Neuronal stem cell (in vitro differentiated cells): ENCODE measurements around the gene PGA4.
"Not testable (repeated sequence)": the region's sequence is repeated elsewhere in the genome, so short reads cannot be mapped to it uniquely, and the experiment has no call there.

ENCODE experiments used
- DNase-seq: peaks from one replicate; pipeline ENCODE4 v3.0.0-alpha.2; 2013; ENCODE audit warnings: low spot score
- H2AFZ ChIP-seq: one replicate; pipeline ENCODE4 v1.6.1; 2013; ENCODE audit warnings: mild to moderate bottlenecking, low read length, inconsistent platforms
- H2AK5ac ChIP-seq: 2 replicates; pipeline ENCODE4 v1.6.1; 2013; ENCODE audit warnings: low read depth, mild to moderate bottlenecking, inconsistent platforms, low read length, moderate library complexity, mixed read lengths
- H2BK120ac ChIP-seq: 2 replicates; pipeline ENCODE4 v1.6.1; 2013; ENCODE audit warnings: low read depth, mild to moderate bottlenecking, inconsistent platforms, low read length, moderate library complexity, mixed read lengths
- H2BK12ac ChIP-seq: one replicate; pipeline ENCODE4 v1.6.1; 2013; ENCODE audit warnings: low read length, inconsistent platforms
- H2BK15ac ChIP-seq: 2 replicates; pipeline ENCODE4 v1.6.1; 2013; ENCODE audit warnings: mild to moderate bottlenecking, low read length, inconsistent platforms, mixed read lengths
- H2BK5ac ChIP-seq: one replicate; pipeline ENCODE4 v1.6.1; 2013; ENCODE audit warnings: inconsistent platforms, mild to moderate bottlenecking, low read length, moderate library complexity
- H3K14ac ChIP-seq: one replicate; pipeline ENCODE4 v1.6.1; 2013; ENCODE audit warnings: low read length, inconsistent platforms
- H3K18ac ChIP-seq: 2 replicates; pipeline ENCODE4 v1.6.1; 2013; ENCODE audit warnings: low read length, inconsistent platforms
- H3K23ac ChIP-seq: 2 replicates; pipeline ENCODE4 v1.6.1; 2013; ENCODE audit warnings: low read depth, mild to moderate bottlenecking, mixed read lengths, low read length, inconsistent platforms; ENCODE audit not compliant: poor library complexity
- H3K27ac ChIP-seq: replicated peaks from 3 replicates; pipeline ENCODE4 v1.5.1; 2013; ENCODE audit warnings: low read length, inconsistent platforms
- H3K27me3 ChIP-seq, 3 experiments: 2 replicates each; pipeline ENCODE4 v1.6.1; 2013; ENCODE audit warnings: low read length in 3 of 3, mild to moderate bottlenecking in 2 of 3, inconsistent platforms in 1 of 3, low read depth in 1 of 3, mixed read lengths in 1 of 3, moderate library complexity in 1 of 3; ENCODE audit not compliant: control insufficient read depth in 3 of 3, insufficient read depth in 3 of 3
- H3K36me3 ChIP-seq, 2 donors: replicated peaks in 1 of 2; 2 replicates each; pipeline ENCODE4 v1.6.1; 2013; ENCODE audit warnings: low read length in 2 of 2; ENCODE audit not compliant: control insufficient read depth in 2 of 2, insufficient read depth in 2 of 2
- H3K4ac ChIP-seq: 2 replicates; pipeline ENCODE4 v1.6.1; 2013; ENCODE audit warnings: inconsistent platforms, mild to moderate bottlenecking, low read length, moderate library complexity
- H3K4me1 ChIP-seq, 2 donors: 1 replicate in 1 of 2; 2 replicates in 1 of 2; pipeline ENCODE4 v1.6.1; 2013; ENCODE audit warnings: low read length in 2 of 2, low read depth in 1 of 2; ENCODE audit not compliant: control insufficient read depth in 2 of 2, insufficient read depth in 1 of 2
- H3K4me2 ChIP-seq: one replicate; pipeline ENCODE4 v1.6.1; 2013; ENCODE audit warnings: mild to moderate bottlenecking, low read length, inconsistent platforms; ENCODE audit not compliant: insufficient read depth, poor library complexity, severe bottlenecking
- H3K4me3 ChIP-seq, 2 donors: 2 replicates each; pipeline ENCODE4 v1.5.1; 2013; ENCODE audit warnings: low read length in 2 of 2, mild to moderate bottlenecking in 2 of 2, inconsistent platforms in 1 of 2, moderate library complexity in 1 of 2
- H3K79me1 ChIP-seq: one replicate; pipeline ENCODE4 v1.6.1; 2013; ENCODE audit warnings: low read depth, mild to moderate bottlenecking, inconsistent platforms, low read length, moderate library complexity
- H3K9ac ChIP-seq: one replicate; pipeline ENCODE4 v1.6.1; 2013; ENCODE audit warnings: mild to moderate bottlenecking, low read depth, low read length, inconsistent platforms; ENCODE audit not compliant: poor library complexity
- H3K9me3 ChIP-seq, 2 donors: replicated peaks in 1 of 2; 2 replicates each; pipeline versions ENCODE3 to v1.6.1; 2013; ENCODE audit warnings: low read length in 2 of 2, mild to moderate bottlenecking in 2 of 2, inconsistent platforms in 1 of 2, low read depth in 1 of 2, mixed read lengths in 1 of 2, moderate library complexity in 1 of 2; ENCODE audit not compliant: control insufficient read depth in 2 of 2, insufficient read depth in 1 of 2
- H4K8ac ChIP-seq: one replicate; pipeline ENCODE4 v1.6.1; 2013; ENCODE audit warnings: low read depth, mild to moderate bottlenecking, inconsistent platforms, low read length, moderate library complexity
- H4K91ac ChIP-seq: one replicate; pipeline ENCODE4 v1.6.1; 2013; ENCODE audit warnings: low read length, low read depth, mild to moderate bottlenecking, inconsistent platforms; ENCODE audit not compliant: poor library complexity
- WGBS, 2 donors: extraction: QIAGEN DNeasy Blood & Tissue Kit; methylation state at CpG; one replicate each; pipeline ENCODE4 v1.1.7; 2013; ENCODE audit warnings: missing lambda C conversion rate in 2 of 2, mixed read lengths in 1 of 2; ENCODE audit not compliant: insufficient read length in 2 of 2, insufficient replicate concordance in 1 of 2; ENCODE audit errors: extremely low coverage in 2 of 2; 5-methylcytosine and 5-hydroxymethylcytosine counted together

Gene PGA4

GRCh38 chr11:61202950-61203746 lies 19.0 kb upstream of the PGA4 start, which contains the start of gene PGA3:
TSS of gene PGA3 (plus strand) at chr11:61203515. CDS start at chr11:61203565, 50 bp downstream.
- WGBS, 2 donors: no CpG with 5 or more reads among the region's 18 CpGs
- not testable (repeated sequence) for H2BK120ac ChIP-seq, H3K79me1 ChIP-seq

GRCh38 chr11:61203873-61204272 lies 18.3 kb upstream of the PGA4 start:
- WGBS, 2 donors: no CpG with 5 or more reads among the region's 5 CpGs
- H3K4ac ChIP-seq, H3K14ac ChIP-seq, H3K79me1 ChIP-seq, H3K9ac ChIP-seq, H2AFZ ChIP-seq, H3K4me2 ChIP-seq, H3K4me1 ChIP-seq, H2BK120ac ChIP-seq, H2BK15ac ChIP-seq, H3K27me3 ChIP-seq, H2BK5ac ChIP-seq, H4K91ac ChIP-seq, H3K9me3 ChIP-seq, H2BK12ac ChIP-seq, H3K18ac ChIP-seq, H3K27ac ChIP-seq, DNase-seq, H3K4me3 ChIP-seq, H3K23ac ChIP-seq, H2AK5ac ChIP-seq, H4K8ac ChIP-seq, H3K36me3 ChIP-seq: not testable (repeated sequence)

More at GRCh38 chr11:61202950-61203746, 19.0 kb upstream of the PGA4 start, which contains the start of gene PGA3:
- not testable (repeated sequence) for DNase-seq, H3K4me2 ChIP-seq, H3K9me3 ChIP-seq, H3K14ac ChIP-seq, H2BK12ac ChIP-seq, H2BK15ac ChIP-seq, H3K36me3 ChIP-seq, H4K8ac ChIP-seq, H3K4me3 ChIP-seq, H2AFZ ChIP-seq, H3K4me1 ChIP-seq, H3K9ac ChIP-seq, H3K4ac ChIP-seq, H2AK5ac ChIP-seq, H2BK5ac ChIP-seq, H3K27ac ChIP-seq, H3K27me3 ChIP-seq, H3K18ac ChIP-seq, H4K91ac ChIP-seq, H3K23ac ChIP-seq

GRCh38 chr11:61204502-61205059 lies 17.6 kb upstream of the PGA4 start:
- H3K36me3 ChIP-seq, H3K4me1 ChIP-seq, H3K9me3 ChIP-seq, H3K27ac ChIP-seq, H2AK5ac ChIP-seq, H3K79me1 ChIP-seq, H2BK5ac ChIP-seq, DNase-seq, H2BK12ac ChIP-seq, H3K4me2 ChIP-seq, H3K4ac ChIP-seq, H4K8ac ChIP-seq, H3K27me3 ChIP-seq, H4K91ac ChIP-seq, H3K9ac ChIP-seq, H3K14ac ChIP-seq, H2BK120ac ChIP-seq, H2BK15ac ChIP-seq, H3K23ac ChIP-seq, H3K4me3 ChIP-seq, H3K18ac ChIP-seq: not testable (repeated sequence)
- WGBS, 2 donors: no CpG with 5 or more reads among the region's 14 CpGs
- H2AFZ ChIP-seq: peak overlapping the region; percentile 57

GRCh38 chr11:61207636-61208310 lies 14.4 kb upstream of the PGA4 start:
- H4K8ac ChIP-seq, H3K27me3 ChIP-seq, H2BK12ac ChIP-seq, H2AK5ac ChIP-seq, H3K4ac ChIP-seq, H2BK15ac ChIP-seq, H2BK120ac ChIP-seq, H3K36me3 ChIP-seq, H3K79me1 ChIP-seq, H2AFZ ChIP-seq, H3K9me3 ChIP-seq, H3K9ac ChIP-seq, H3K4me3 ChIP-seq, H2BK5ac ChIP-seq, H3K4me1 ChIP-seq, DNase-seq, H3K18ac ChIP-seq, H4K91ac ChIP-seq, H3K27ac ChIP-seq, H3K4me2 ChIP-seq, H3K14ac ChIP-seq, H3K23ac ChIP-seq: not testable (repeated sequence)
- WGBS, 2 donors: no CpG with 5 or more reads among the region's 9 CpGs
